Measurements from ENCODE around the gene FREM2. TPM values are rescaled to one million over a fixed set of nuclear protein-coding genes. Genes with fewer than 3 reads are reported as not detected.

The FREM2 gene
- total RNA-seq, 1 experiment from 2014 or later, result 0.04 TPM

GRCh38 chr13:38713046-38713445, 26.2 kb downstream of the FREM2 start:
- TF ChIP-seq EZH2 (IDR thresholded peaks at IDR 0.05; ENCODE audit: low read length, unreplicated experiment) (no peak), CTCF (conservative IDR thresholded peaks at IDR 0.05; ENCODE audit: low read depth, low read length) (no peak), EZH2phosphoT487 (IDR thresholded peaks at IDR 0.05; ENCODE audit: borderline replicate concordance, low read length) (no peak)
- H3K4me1 ChIP-seq (ENCODE audit: insufficient read depth, low read length), result no peaks in the 10 kb centered on the region
- peaks cover 5% of the 10 kb centered on the region; the same call in 1 of the 2 replicates for H3K27me3 ChIP-seq (ENCODE audit: low read length)
- POLR2A ChIA-PET (ENCODE audit: unreplicated experiment), result no interaction called here
- H3K4me2 ChIP-seq (ENCODE audit: low read length), result no peak overlapping the region
- H2AFZ ChIP-seq (ENCODE audit: low read length), result no peak overlapping the region
- no peaks in the 10 kb centered on the region for H3K9me2 ChIP-seq (replicated peaks; ENCODE audit: low read length)
- H3K79me2 ChIP-seq (ENCODE audit: low read length), result no peaks in the 10 kb centered on the region
- ATAC-seq (no peak), DNase-seq (no peak)
- H3K36me3 ChIP-seq (ENCODE audit: low read depth, low read length), result no peaks in the 10 kb centered on the region
- no peaks in the 10 kb centered on the region for H4K20me1 ChIP-seq (ENCODE audit: low read length)
- no peaks in the 10 kb centered on the region for H3K9me3 ChIP-seq (ENCODE audit: low read length)
- no TSS peak for BruUV-seq (replicated peaks)
- intact Hi-C loops (cut with micrococcal nuclease), result no loop called here
- CTCF ChIA-PET, result no interaction called here
- H3K27ac ChIP-seq (ENCODE audit: low read length), result no peak overlapping the region
- no peaks in the 10 kb centered on the region for H3F3A ChIP-seq (ENCODE audit: low read length, unreplicated experiment)
- no peak overlapping the region for H3K4me3 ChIP-seq (ENCODE audit: low read length)
- no peak overlapping the region for H3K9ac ChIP-seq (ENCODE audit: low read length)

GRCh38 chr13:38718374-38718773, 31.5 kb downstream of the FREM2 start:
- TF ChIP-seq CTCF (conservative IDR thresholded peaks at IDR 0.05; ENCODE audit: low read depth, low read length) (no peak), EZH2phosphoT487 (IDR thresholded peaks at IDR 0.05; ENCODE audit: borderline replicate concordance, low read length) (no peak)
- ChIA-PET CTCF (no interaction called here), POLR2A (ENCODE audit: unreplicated experiment) (no interaction called here)
- Histone ChIP-seq H3K4me3 (ENCODE audit: low read length) (no peak overlapping the region), H2AFZ (ENCODE audit: low read length) (no peak overlapping the region), H3K4me2 (ENCODE audit: low read length) (no peak overlapping the region), H3F3A (ENCODE audit: low read length, unreplicated experiment) (no peaks in the 10 kb centered on the region), H3K36me3 (ENCODE audit: low read depth, low read length) (no peaks in the 10 kb centered on the region), H3K4me1 (ENCODE audit: insufficient read depth, low read length) (no peaks in the 10 kb centered on the region), H3K27me3 (ENCODE audit: low read length) (peaks cover 7% of the 10 kb centered on the region), H3K9ac (ENCODE audit: low read length) (no peak overlapping the region), H3K9me3 (ENCODE audit: low read length) (no peaks in the 10 kb centered on the region), H3K79me2 (ENCODE audit: low read length) (no peaks in the 10 kb centered on the region), H4K20me1 (ENCODE audit: low read length) (no peaks in the 10 kb centered on the region), H3K27ac (ENCODE audit: low read length) (no peak overlapping the region), H3K9me2 (replicated peaks; ENCODE audit: low read length) (no peaks in the 10 kb centered on the region)
- DNase-seq (no peak), ATAC-seq (no peak)
- BruUV-seq (replicated peaks), result no TSS peak
- intact Hi-C loops (cut with micrococcal nuclease), result no loop called here

- Histone ChIP-seq H3K9ac (ENCODE audit: low read length) (no peak overlapping the region), H3K9me2 (replicated peaks; ENCODE audit: low read length) (no peaks in the 10 kb centered on the region), H4K20me1 (ENCODE audit: low read length) (no peaks in the 10 kb centered on the region), H3K4me1 (ENCODE audit: insufficient read depth, low read length) (no peaks in the 10 kb centered on the region), H3K27ac (ENCODE audit: low read length) (no peak overlapping the region), H3K27me3 (ENCODE audit: low read length) (peaks cover 51% of the 10 kb centered on the region), H3F3A (ENCODE audit: low read length, unreplicated experiment) (no peaks in the 10 kb centered on the region), H3K4me2 (ENCODE audit: low read length) (no peak overlapping the region), H3K79me2 (ENCODE audit: low read length) (no peaks in the 10 kb centered on the region), H2AFZ (ENCODE audit: low read length) (no peak overlapping the region), H3K36me3 (ENCODE audit: low read depth, low read length) (no peaks in the 10 kb centered on the region), H3K9me3 (ENCODE audit: low read length) (no peaks in the 10 kb centered on the region), H3K4me3 (ENCODE audit: low read length) (no peak overlapping the region)
- ChIA-PET CTCF (no interaction called here), POLR2A (ENCODE audit: unreplicated experiment) (no interaction called here)
- ATAC-seq (no peak), DNase-seq (no peak)
- TF ChIP-seq EZH2phosphoT487 (IDR thresholded peaks at IDR 0.05; ENCODE audit: borderline replicate concordance, low read length), result no peak
- no peak for TF ChIP-seq CTCF (conservative IDR thresholded peaks at IDR 0.05; ENCODE audit: low read depth, low read length)
- TF ChIP-seq EZH2 (IDR thresholded peaks at IDR 0.05; ENCODE audit: low read length, unreplicated experiment), result no peak
- no TSS peak for BruUV-seq (replicated peaks)
- intact Hi-C loops (cut with micrococcal nuclease), result no loop called here
These were observed 43.5 kb downstream of the FREM2 start for GRCh38 chr13:38730332-38730731.

Data from PC-3 (cell line).